Breast epithelium (tissue), 4 donors: ENCODE results near the gene ADM. TPM values are rescaled to one million over a fixed set of nuclear protein-coding genes. Genes with fewer than 3 reads are reported as not detected.

Experiments
- DNase-seq, 2 donors: peaks; one replicate each; pipeline ENCODE4 v3.0.0-alpha.2; 2019; ENCODE audit warnings: low spot score in 2 of 2
- H3K27ac ChIP-seq, 2 donors: fragments of 200-600 bp; sonication (generic) in 1 of 2; one replicate each; pipeline ENCODE4 v1.5.1; 2016 to 2019; ENCODE audit warnings: mild to moderate bottlenecking in 1 of 2
- H3K27me3 ChIP-seq, 2 donors: fragments of 200-600 bp; sonication (generic) in 1 of 2; one replicate each; pipeline versions ENCODE4 v1.5.1 to v1.6.0; 2017 to 2019; ENCODE audit warnings: control low read depth in 1 of 2, mild to moderate bottlenecking in 1 of 2
- H3K36me3 ChIP-seq: fragments of 200-600 bp; one replicate; pipeline ENCODE4 v1.5.1; 2019
- H3K4me1 ChIP-seq, 2 donors: fragments of 200-600 bp; sonication (generic); one replicate each; pipeline ENCODE4 v1.5.1; 2016 to 2019; ENCODE audit warnings: control low read depth in 1 of 2
- H3K4me3 ChIP-seq, 3 donors: fragments of 200-600 bp; sonication (generic); 1 replicate in 2 of 3; 2 replicates in 1 of 3; pipeline ENCODE4 v1.5.1; 2016 to 2019; ENCODE audit warnings: mild to moderate bottlenecking in 3 of 3, moderate library complexity in 2 of 3
- H3K9me3 ChIP-seq, 2 donors: fragments of 200-600 bp; sonication (generic) in 1 of 2; one replicate each; pipeline ENCODE4 v1.5.1; 2016 to 2019; ENCODE audit warnings: control low read depth in 1 of 2
- POLR2A ChIP-seq: fragments of 450-650 bp; IDR thresholded peaks from one replicate; pipeline ENCODE4 v1.6.1; 2016; ENCODE audit warnings: antibody characterized with exemption, mild to moderate bottlenecking, moderate library complexity
- POLR2AphosphoS5 ChIP-seq, 3 donors: sonication (generic); formaldehyde crosslinking; IDR thresholded peaks; one replicate each; pipeline ENCODE4 v1.6.1; 2017; ENCODE audit warnings: antibody characterized with exemption in 3 of 3
- intact Hi-C: fragments of 100-400 bp; cut with DNase I; formaldehyde crosslinking; loops from one replicate; pipeline ENCODE4 v1.15.1; 2023; ENCODE audit warnings: low total_unique reads
- total RNA-seq, 3 donors: library from RNA; depleted of rRNA; stranded (reverse); fragments of >200 nt; gene quantifications; one replicate each; pipeline ENCODE4 v1.1.0, GENCODE V29; 2016
- TF ChIP-seq, protein P1 (sequence below), 3 donors: fragments of 450-650 bp; IDR thresholded peaks; one replicate each; pipeline ENCODE4 v1.5.1; 2016 to 2017; ENCODE audit warnings: antibody characterized with exemption in 3 of 3, mild to moderate bottlenecking in 3 of 3, moderate library complexity in 3 of 3

ADM gene, protein sequence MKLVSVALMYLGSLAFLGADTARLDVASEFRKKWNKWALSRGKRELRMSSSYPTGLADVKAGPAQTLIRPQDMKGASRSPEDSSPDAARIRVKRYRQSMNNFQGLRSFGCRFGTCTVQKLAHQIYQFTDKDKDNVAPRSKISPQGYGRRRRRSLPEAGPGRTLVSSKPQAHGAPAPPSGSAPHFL
- total RNA-seq, result 100 to 1,000 TPM in 2 of 3 donors, 10 to 100 TPM in 1; 77.1 to 279 (median 252) TPM

DNA sequence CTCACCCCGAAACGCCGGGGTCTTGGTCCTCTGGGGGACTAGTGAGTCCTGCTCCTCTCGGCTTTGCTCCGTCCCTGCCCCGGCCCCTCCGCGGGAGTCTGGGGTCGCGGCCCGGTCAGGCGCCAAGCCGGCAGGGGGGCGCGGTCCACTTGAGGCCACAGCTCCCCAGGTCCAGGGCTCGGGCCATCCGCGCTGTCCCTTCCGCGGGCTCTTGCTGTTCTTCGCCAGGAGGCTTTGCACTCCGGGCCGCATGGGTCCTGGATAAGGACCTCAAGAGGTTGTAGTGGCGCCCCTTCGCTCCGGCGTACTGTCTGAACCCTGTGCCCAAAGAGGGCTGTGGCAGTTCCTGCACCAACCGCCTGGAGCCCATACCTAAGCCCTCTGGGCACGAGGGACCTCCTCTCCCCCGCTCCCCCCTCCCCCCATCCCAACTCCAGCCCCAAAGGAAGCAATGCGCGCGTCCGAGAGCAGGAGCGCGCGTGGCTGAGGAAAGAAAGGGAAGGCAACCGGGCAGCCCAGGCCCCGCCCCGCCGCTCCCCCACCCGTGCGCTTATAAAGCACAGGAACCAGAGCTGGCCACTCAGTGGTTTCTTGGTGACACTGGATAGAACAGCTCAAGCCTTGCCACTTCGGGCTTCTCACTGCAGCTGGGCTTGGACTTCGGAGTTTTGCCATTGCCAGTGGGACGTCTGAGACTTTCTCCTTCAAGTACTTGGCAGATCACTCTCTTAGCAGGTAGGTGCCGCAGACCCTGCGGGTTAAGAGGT lies at the start of gene ADM:
Gene ADM, plus strand, starts transcription at position 579 of the 767 bp plus-strand sequence. CDS start 628 bp downstream, outside the sequence.
- Histone ChIP-seq H3K27me3 (no peaks in the 10 kb centered on the region), H3K27ac (peak within 1 kb of the TSS; percentile 95 to 97), H3K4me1 (peaks cover 0 to 5% of the 10 kb centered on the region in 2 donors), H3K9me3 (no peaks in the 10 kb centered on the region), H3K4me3 (peak within 1 kb of the TSS; percentile 70 to 94 (median 93)), H3K36me3 (no peaks in the 10 kb centered on the region)
- TF ChIP-seq POLR2A, result peak; percentile 94
- TF ChIP-seq, protein P1, sequence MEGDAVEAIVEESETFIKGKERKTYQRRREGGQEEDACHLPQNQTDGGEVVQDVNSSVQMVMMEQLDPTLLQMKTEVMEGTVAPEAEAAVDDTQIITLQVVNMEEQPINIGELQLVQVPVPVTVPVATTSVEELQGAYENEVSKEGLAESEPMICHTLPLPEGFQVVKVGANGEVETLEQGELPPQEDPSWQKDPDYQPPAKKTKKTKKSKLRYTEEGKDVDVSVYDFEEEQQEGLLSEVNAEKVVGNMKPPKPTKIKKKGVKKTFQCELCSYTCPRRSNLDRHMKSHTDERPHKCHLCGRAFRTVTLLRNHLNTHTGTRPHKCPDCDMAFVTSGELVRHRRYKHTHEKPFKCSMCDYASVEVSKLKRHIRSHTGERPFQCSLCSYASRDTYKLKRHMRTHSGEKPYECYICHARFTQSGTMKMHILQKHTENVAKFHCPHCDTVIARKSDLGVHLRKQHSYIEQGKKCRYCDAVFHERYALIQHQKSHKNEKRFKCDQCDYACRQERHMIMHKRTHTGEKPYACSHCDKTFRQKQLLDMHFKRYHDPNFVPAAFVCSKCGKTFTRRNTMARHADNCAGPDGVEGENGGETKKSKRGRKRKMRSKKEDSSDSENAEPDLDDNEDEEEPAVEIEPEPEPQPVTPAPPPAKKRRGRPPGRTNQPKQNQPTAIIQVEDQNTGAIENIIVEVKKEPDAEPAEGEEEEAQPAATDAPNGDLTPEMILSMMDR (IDR thresholded peaks at IDR 0.05), result peak; percentile 34 to 46 (median 46)
- TF ChIP-seq POLR2AphosphoS5 (IDR thresholded peaks at IDR 0.05), result peak; percentile 89 to 97 (median 95)
- peak; percentile 84 to 85 for DNase-seq
- intact Hi-C loops, result loop anchor here (5.0 to 10.0 kb wide), 3 partner anchors 90 to 1617 kb away; no protein-coding TSS in a partner anchor

DNA sequence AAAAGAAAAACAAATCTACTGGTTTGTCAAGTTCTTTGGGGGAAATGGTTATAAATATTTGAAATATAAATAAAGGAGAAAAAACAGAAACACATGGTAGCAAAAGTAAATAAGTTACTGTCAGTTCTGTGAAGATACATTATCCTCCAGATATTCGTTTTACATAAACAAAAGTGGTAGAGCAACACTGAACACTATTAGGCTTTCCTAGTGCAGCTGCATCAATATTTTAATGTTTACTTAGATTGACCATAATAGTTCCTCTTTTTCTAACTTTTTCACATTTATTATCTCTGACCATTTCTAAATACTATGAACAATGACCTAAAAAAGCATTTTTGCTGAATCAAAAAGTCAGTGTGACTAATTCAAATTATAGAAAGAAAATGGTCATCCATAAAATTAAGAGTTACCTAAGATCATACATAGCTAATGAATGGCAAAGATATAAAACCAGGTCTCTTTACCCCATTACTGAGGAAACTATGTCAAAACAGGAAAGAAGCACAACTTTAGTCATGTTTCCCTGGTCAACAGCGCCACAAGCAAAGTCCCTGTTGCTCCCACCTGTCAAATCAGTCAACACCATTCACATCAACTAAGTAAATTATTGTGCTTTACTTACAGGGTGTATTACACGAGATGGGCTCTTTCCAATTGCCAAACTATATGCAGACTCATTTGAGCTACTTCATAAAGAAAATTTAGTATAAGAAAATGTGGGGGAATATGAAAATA lies 49.3 kb upstream of the ADM start:
- H3K27me3 ChIP-seq, result no peaks in the 10 kb centered on the region
- TF ChIP-seq POLR2A (no peak), POLR2AphosphoS5 (IDR thresholded peaks at IDR 0.05) (no peak)
- TF ChIP-seq, protein P1 (IDR thresholded peaks at IDR 0.05), result no peak
- no peaks in the 10 kb centered on the region for H3K36me3 ChIP-seq
- no peak overlapping the region for H3K4me3 ChIP-seq
- no peak overlapping the region for H3K27ac ChIP-seq
- no peak for DNase-seq
- H3K9me3 ChIP-seq, result no peaks in the 10 kb centered on the region
- H3K4me1 ChIP-seq, result no peaks in the 10 kb centered on the region
- intact Hi-C loops, result no loop called here

DNA sequence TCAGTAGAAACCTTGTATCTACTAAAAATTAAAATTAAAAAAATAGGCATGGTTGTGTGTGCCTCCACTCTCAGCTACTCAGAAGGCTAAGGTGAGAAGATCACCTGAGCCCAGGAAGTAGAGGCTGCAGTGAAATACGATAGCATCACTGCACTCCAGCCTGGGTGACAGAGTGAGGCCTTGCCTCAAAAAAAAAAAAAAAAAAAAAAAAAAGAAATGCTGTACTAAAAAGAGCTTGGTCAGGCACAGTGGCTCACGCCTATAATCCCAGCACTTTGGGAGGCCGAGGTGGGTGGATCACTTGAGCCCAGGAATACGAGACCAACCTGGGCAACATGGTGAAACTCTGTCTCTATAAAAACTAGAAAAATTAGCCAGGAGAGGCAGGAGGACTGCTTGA lies 47.4 kb upstream of the ADM start:
- H3K36me3 ChIP-seq, result no peaks in the 10 kb centered on the region
- no peak overlapping the region for H3K27ac ChIP-seq
- intact Hi-C loops, result no loop called here
- no peaks in the 10 kb centered on the region for H3K9me3 ChIP-seq
- no peaks in the 10 kb centered on the region for H3K4me1 ChIP-seq
- no peaks in the 10 kb centered on the region for H3K27me3 ChIP-seq
- no peak for DNase-seq
- no peak for TF ChIP-seq POLR2AphosphoS5 (IDR thresholded peaks at IDR 0.05)
- TF ChIP-seq POLR2A, result no peak
- TF ChIP-seq, protein P1 (IDR thresholded peaks at IDR 0.05), result no peak
- H3K4me3 ChIP-seq, result no peak overlapping the region

DNA sequence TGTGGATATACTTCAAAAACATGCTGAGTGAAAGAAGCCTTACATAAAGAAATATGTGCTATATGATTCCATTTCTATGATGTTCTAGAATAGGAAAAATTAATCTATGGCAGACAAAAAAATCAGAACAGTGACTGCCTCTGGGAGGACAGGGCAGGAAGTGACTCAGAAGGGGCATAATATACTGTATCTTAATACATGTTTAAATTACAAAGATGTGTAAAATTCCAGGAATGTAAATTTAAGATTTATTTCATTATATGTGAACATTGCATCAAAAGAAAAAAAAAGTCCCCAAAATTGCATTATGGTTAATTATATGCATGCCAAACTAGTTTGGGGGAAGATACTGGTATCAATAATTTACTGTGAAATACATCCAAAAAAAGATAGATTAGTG lies 43.1 kb upstream of the ADM start:
- Histone ChIP-seq H3K4me1 (no peaks in the 10 kb centered on the region), H3K27ac (no peak overlapping the region), H3K36me3 (no peaks in the 10 kb centered on the region), H3K9me3 (no peaks in the 10 kb centered on the region), H3K4me3 (no peak overlapping the region), H3K27me3 (no peaks in the 10 kb centered on the region)
- DNase-seq, result no peak
- intact Hi-C loops, result no loop called here
- TF ChIP-seq, protein P1 (IDR thresholded peaks at IDR 0.05), result no peak
- no peak for TF ChIP-seq POLR2A
- TF ChIP-seq POLR2AphosphoS5 (IDR thresholded peaks at IDR 0.05), result no peak
